Sigmoid colon (tissue), 4 donors: Measurements from ENCODE around the gene SLC25A39.

ENCODE experiments used
- CTCF ChIP-seq, 4 experiments: fragments of 450-650 bp in 3 of 4; fragments of 200-600 bp in 1 of 4; IDR thresholded peaks; one replicate each; pipeline ENCODE4 v1.5.1; 2016 to 2019; ENCODE audit warnings: antibody characterized with exemption in 4 of 4, mild to moderate bottlenecking in 3 of 4, moderate library complexity in 2 of 4
- EP300 ChIP-seq, 4 donors: sonication (generic); formaldehyde crosslinking; IDR thresholded peaks; one replicate each; pipeline ENCODE4 v1.6.1; 2017; ENCODE audit warnings: antibody characterized with exemption in 4 of 4
- POLR2A ChIP-seq, 2 donors: fragments of 450-650 bp; IDR thresholded peaks; one replicate each; pipeline ENCODE4 v1.6.1; 2016; ENCODE audit warnings: antibody characterized with exemption in 2 of 2, mild to moderate bottlenecking in 2 of 2, moderate library complexity in 2 of 2
- POLR2AphosphoS5 ChIP-seq, 4 donors: sonication (generic); formaldehyde crosslinking; IDR thresholded peaks; one replicate each; pipeline ENCODE4 v1.6.1; 2017; ENCODE audit warnings: antibody characterized with exemption in 4 of 4

GRCh38 chr17:44372036-44372435 lies 47.4 kb upstream of the SLC25A39 start:
- TF ChIP-seq POLR2A (IDR thresholded peaks at IDR 0.05) (no peak), EP300 (IDR thresholded peaks at IDR 0.05) (no peak), CTCF (IDR thresholded peaks at IDR 0.05) (no peak), POLR2AphosphoS5 (IDR thresholded peaks at IDR 0.05) (no peak)
